Activated CD8-positive, alpha-beta memory T cell treated with anti-CD3 and anti-CD28 coated beads for 1 hour (primary cell): ENCODE data around the gene CISTR.

Experiments
- DNase-seq, 2 donors: peaks; one replicate each; pipeline ENCODE4 v3.0.0-alpha.2; 2020; ENCODE audit warnings: low read depth in 1 of 2; ENCODE audit errors: extremely low read depth in 1 of 2

Gene CISTR

DNA sequence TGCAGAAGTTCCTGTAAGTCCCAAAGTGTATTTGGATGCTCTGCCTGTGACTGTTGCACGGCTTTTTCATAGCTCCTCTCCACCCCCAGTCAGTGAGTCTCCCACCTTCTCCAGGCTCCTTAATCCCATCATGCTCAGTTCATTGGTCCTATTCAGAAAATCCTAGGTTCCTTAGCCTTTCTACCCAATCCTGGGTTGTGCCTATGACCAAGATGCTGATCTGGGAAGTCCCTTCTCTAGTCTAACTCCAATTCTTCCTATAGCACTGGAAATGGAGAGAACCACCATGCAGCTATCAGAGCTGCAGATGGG, 7.7 kb downstream of the CISTR start:
- DNase-seq: no peak

DNA sequence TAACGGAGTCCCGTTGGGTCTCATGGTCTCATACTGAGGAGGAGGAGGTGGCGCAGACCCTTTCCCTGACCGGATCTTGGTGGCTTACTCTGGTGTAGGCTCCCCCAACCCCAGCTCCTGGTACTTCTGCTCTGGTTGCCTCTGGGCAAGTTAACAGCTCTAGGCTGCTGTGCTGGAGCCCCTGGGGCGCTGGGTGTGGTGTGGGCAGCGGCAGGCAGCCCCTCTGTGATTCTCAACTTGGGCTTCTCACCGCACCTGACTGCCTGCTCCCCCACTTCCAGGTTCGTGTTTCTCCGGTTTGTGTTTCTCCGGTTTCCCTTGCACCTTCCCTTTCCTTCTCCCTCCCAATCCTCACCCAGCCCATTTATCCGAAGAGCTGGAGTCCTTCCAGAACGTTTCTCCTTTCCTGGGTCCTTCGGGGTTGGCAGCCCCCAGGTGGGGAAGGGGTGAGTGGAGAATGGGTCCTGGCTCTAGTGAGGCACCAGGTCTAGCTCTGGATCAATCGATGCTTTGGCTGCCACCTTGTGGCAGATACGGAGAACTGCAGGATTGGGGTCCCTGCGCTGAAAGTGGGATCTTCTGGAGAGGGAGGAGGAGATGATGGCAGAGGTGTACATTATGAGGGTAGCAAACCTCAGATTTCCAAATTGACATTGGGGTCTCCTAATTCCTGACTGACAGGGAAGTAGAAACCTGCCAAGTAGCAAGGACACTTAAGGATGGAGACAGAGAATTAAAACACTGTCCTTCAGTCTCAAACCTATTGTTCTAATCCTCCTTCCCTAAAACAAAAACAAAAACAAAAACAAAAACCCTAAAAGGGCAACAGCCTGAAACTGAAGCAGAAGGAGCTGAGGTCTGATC, 8.3 kb downstream of the CISTR start:
- peak in 1 of 2 donors; percentile 33 for DNase-seq

DNA sequence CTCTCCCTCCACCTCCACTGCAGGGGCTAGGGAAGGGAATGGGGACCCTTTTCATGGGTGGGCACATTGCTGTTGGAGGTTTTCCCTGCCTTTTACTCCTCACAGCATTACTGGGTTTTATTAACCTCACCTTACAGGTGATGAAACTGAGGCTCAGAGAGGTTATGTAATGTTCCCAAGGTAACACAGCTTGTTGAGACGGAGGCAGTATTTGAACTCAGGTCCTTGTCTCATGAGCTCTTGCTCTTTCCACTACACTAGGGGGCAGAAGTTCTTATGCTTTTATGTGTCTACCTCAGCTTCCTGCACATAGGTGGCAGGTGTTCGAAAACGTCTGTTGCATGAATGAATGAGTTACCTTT, 11.7 kb downstream of the CISTR start:
- DNase-seq: no peak

DNA sequence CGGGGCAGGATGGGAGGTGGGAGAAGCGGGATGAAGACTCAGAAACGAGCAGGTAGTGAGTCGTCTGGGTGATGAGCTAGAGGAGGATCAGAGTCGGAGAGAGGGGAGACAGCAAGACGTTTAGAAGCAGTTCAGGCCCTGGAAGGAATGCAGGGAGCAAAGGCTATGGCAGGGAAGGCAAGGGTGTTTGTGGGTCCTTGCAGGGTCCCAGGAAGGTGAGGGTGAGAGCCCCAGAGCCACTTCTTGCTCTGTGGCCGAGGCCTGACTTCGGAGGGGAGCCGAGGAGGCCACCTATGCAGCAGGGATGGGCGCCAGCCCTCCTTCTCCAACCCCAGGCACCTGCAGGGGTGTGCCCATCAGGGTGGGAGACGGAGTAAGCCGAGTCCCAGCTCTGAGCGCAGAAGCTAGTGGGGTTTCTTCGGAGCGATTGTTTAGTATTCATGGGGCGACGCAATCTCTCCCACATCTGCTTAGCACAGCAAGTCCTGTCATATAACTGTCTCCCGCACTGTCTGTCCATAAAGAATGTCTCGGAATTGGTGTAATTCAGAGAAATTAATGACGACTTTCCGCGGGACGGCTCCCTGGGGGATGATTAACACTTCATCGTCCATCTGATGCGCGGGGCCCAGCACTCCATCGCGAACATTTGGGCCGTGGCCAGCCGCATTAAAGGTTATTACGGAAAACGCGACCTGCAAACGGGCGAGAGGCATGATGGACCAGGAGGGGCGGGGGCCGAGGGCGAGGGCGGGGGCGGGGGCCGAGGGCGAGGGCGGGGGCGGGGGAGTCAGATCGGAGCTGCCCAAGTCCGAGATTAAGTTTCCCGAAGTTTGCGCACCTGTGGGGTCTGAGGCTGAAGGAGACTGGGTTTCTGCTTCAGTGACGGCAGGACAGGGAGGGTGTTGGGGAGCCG, 12.3 kb downstream of the CISTR start:
- DNase-seq: no peak

DNA sequence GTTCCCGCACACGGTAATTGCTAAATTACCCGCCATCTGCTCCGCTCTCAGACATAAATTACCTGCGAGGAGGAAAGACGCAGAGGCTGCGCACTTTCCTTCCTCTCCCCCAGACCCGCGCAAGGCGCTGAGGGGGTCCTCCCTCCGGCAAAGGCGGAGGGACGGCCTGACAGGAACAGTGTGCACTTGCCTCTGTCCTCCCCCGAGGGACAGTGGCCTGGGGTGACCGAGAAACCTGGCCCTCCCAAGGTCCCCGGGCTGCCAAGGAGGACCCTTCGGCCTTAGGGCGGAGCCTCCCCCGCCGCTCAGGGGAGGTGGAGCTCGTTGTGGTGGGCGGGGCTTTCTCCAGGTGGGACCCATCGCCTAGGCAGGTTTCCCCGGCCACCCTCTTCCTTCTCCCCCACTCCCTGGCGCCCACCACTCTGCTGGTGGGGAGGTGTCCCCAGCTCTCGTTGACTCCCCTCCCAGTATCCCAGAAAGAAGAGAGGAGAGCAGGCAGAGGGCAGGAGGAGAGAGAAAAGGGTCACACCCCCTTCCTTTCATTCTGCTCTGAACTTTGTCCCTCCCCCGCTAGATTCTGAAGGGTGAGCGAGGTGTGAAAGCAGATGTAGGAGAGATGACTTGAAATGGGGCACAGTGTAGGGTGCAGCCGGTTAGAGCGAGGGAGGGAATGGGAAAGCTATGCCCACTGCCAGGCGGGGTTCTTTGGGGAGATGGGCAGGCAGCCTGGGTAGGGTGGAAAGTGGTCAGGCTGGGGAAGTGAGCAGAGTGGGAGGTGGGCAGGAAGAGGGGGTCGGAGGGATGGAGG, 13.2 kb downstream of the CISTR start:
- peak in 1 of 2 donors; percentile 30 for DNase-seq

DNA sequence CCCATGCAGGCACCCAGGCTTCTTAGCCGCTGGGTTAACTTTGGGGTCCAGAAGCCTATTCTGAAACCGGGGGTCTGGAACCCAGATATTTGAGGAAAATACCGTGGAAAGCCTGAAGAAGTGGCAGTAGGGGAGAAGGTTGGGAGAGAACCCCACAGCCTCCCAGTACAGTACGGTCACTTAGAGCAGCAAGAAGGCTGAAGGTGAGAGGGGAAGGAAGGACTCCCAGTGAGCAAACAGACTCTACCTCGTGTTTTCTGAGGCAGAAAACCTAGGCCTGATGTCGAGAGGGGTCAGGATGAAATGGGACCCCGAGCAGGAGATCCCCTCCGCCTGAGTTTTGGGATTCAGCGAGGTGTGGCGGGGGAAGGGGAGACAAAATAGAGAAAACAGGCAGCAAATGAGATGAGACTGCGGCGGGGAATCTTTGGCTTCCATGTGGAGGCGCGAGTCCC, 13.8 kb downstream of the CISTR start:
- DNase-seq: no peak

DNA sequence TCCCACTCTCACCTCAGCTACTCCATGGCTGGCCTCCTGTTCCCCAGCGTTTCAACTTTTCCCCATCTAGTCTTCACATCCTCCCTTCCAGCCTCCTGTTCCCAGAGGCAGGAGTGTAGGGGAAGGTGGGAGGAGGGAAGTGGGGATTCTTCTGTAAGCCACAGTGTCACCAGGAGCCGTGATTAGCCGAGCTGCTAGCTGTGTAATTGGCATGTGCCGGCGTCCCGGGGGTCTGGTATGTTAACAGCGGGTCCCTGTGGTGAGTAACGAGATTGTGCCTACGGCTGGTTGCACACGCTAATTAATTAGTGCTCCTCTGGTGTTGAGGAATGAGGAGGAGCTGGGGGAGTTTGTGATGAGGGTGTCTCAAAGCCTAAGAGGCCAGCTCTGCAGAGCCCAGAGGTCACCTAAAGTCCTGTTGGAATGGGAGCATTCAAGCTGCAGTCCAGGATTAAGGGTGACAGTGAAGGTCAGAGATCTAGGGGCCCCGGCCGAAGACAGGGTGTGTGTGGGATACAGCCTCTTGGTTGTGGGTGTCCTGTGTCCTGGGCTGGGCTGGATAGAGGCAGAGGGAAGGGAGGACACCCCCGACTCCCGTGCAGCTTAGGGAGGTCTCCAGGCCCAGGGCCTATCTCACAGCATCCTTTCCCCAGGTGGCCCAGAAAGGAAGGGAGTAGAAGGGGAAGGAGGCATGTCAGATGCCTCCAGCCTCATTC, 14.5 kb downstream of the CISTR start:
- DNase-seq: no peak

DNA sequence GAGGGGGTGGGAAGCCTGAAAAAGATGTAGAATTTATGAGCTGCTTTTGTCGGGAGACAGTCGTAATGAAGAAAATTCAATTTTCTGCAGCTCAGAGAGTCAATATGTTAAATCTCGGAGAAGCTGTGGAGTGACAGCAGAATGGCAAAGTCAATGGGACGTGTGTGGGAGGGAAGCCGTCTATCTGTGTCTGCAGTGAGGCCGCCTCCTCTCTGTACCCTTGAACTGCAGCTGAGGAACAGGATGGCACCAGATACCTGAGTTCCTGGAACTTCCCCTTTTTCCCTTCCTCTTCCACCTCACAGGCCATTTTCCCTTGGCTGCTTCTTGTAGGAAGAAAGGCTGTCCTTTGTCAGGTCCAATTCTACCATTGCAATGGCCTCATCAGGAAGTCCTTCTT, 15.2 kb downstream of the CISTR start:
- DNase-seq: no peak

GRCh38 chr12:53735556-53735955, 16.2 kb downstream of the CISTR start:
- no peak for DNase-seq

DNA sequence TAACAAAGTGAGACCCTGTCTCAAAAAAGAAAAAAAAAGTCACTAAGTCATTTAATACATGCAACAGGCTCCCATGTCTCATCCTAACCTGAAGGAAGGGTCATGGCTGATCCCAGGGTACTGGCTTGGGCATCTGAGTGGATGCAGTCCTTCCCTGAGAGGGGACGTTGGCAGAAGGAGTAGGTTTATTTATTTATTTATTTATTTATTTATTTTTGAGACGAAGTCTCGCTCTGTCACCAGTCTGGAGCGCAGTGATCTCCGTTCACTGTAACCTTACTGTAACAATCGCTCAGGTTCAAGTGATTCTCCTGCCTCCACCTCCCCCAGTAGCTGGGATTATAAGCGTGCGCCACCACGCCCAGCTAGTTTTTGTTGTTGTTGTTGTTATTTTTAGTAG, 17.4 kb downstream of the CISTR start:
- no peak for DNase-seq

- DNase-seq: no peak
Measured at GRCh38 chr12:53733807-53734200, 18.0 kb downstream of the CISTR start.

- DNase-seq: no peak
Measured at GRCh38 chr12:53733051-53733806, 18.6 kb downstream of the CISTR start.

DNA sequence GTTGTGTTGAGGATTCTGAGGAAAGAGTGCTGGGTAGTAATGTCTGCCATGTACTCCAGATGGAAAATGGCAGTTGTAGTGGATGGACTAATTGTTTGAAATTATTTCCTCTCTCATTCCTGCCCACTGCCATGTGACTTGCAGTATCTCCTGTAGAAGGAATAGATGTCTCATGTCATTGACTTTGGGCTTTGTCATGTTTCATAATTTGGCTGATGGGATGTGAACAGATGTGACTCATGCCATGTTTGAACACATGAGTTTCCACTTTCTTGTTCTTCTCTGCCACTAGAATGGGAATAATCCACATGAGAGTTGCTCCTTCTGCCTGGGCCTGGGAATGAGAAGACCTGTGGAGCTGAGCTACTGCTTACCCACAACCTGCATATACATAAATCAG, 22.1 kb downstream of the CISTR start:
- no peak for DNase-seq

- DNase-seq: no peak
Measured at GRCh38 chr12:53728206-53728605, 23.6 kb downstream of the CISTR start.

GRCh38 chr12:53727310-53728041, 24.3 kb downstream of the CISTR start, which contains the start of gene CALCOCO1:
Gene CALCOCO1 (minus strand): TSS chr12:53727452. CDS start chr12:53725242, 2,210 bp downstream.
- peak; percentile 87 to 90 for DNase-seq

DNA sequence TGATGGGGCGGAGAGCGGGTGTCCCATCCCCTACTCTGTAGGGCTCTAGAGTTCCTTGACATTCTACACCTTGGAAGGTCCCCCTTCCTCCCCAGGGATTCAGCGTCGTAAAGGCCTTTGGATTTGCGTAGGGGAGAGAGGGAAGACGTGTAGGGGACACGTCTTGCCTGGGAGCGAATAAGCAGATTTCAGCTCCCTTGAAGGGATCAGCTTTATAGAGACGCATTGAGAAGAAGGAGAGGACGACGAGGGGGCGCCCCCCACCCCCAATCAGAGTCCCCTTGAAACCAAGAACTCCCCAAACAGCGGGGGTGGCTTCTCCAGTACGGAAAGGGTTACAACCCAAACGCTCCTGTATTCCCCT, 24.9 kb downstream of the CISTR start:
- no peak for DNase-seq

DNA sequence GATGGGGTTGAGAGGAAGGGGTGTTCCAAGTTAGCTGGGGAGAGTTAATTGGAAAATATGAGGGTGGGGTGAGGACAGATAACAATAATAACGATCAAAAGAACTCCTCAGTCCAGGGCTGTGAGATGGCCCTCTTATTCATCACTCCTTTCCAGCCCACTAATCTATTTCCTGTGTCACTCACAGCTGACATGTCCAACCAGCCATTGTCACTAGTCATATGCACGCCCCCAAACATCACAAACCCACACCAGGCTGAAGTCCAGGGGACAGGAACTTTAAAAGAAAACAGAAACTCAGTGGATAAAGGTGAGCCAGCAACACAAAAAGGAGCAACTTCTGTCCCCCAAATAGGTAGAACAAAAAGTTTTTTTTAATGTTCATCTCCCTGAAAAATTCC, 25.4 kb downstream of the CISTR start:
- DNase-seq: no peak

DNA sequence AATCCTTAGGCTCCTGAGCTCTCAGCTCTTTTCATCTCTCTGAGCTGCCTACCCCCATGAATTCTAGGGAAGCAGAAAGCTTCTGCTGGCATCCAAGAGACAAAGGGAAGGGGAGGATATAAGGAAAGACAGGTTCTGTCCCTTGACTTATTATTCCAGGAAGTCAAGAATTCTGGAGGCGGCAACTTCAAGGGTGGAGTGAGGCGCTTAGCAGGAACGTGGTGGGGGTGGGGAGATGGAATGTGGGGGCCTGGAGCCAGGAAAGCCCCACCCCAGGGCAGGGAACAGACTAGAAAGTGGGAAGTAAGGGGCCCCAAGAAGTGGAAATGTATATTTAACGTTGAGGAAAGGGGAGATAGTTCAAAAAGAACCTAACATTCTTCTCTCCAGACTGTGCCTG, 26.0 kb downstream of the CISTR start:
- DNase-seq: no peak

- DNase-seq: no peak
Measured at GRCh38 chr12:53722450-53723041, 29.2 kb downstream of the CISTR start.
